H1 (cell line): ENCODE measurements around the gene NFAT5. TPM values are rescaled to one million over a fixed set of nuclear protein-coding genes. Genes with fewer than 3 reads are reported as not detected.

Source experiments
- ATF2 ChIP-seq: IDR thresholded peaks from 2 replicates; pipeline ENCODE4 v1.6.1; 2012; ENCODE audit warnings: low read length, inconsistent platforms
- CBX5 ChIP-seq: fragments of 300-800, 300-1000 bp; sonication (generic); IDR thresholded peaks from 2 replicates; pipeline ENCODE4 v1.7.1; 2016; ENCODE audit warnings: antibody characterized with exemption, low read length, low read depth
- CHD7 ChIP-seq: fragments of 300-600 bp; sonication (generic); IDR thresholded peaks from 2 replicates; pipeline ENCODE4 v1.7.1; 2012; ENCODE audit warnings: low read length, moderate library complexity, mild to moderate bottlenecking, inconsistent platforms; ENCODE audit not compliant: insufficient replicate concordance
- EP300 ChIP-seq, 2 experiments: IDR thresholded peaks; 1 replicate in 1 of 2; 2 replicates in 1 of 2; pipeline ENCODE4 v1.6.1; 2011 to 2012; ENCODE audit warnings: low read depth in 2 of 2, low read length in 2 of 2, mild to moderate bottlenecking in 2 of 2, borderline replicate concordance in 1 of 2, inconsistent platforms in 1 of 2, moderate library complexity in 1 of 2
- RAD21 ChIP-seq, 2 experiments: IDR thresholded peaks in 1 of 2; conservative IDR thresholded peaks in 1 of 2; 2 replicates each; pipeline ENCODE4 v1.6.1; 2011; ENCODE audit warnings: low read depth in 2 of 2, low read length in 2 of 2, improper control_type of control experiment in 1 of 2, inconsistent platforms in 1 of 2, mild to moderate bottlenecking in 1 of 2, moderate library complexity in 1 of 2
- TCF12 ChIP-seq: IDR thresholded peaks from 2 replicates; pipeline ENCODE4 v1.6.1; 2011; ENCODE audit warnings: low read depth, mild to moderate bottlenecking, low read length
- ZNF274 ChIP-seq: IDR thresholded peaks from 2 replicates; pipeline ENCODE4 v1.7.0; 2012; ENCODE audit warnings: low read length, borderline replicate concordance; ENCODE audit errors: extremely low read depth
- polyA plus RNA-seq, 7 experiments: library from polyadenylated mRNA; depleted of rRNA in 3 of 7; stranded (reverse) in 5 of 7; unstranded in 2 of 7; fragments of >200 nt in 5 of 7; fragments of 200-250 nt in 2 of 7; gene quantifications; 1 replicate in 5 of 7; 2 replicates in 1 of 7; 4 replicates in 1 of 7; pipeline versions ENCODE4 v1.2.1 to v1.2.3, GENCODE V29; 2011 to 2013; ENCODE audit warnings: missing spikeins in 2 of 7, mixed read lengths in 2 of 7
- total RNA-seq: library from RNA; stranded (reverse); fragmentation: NEBNext Ultra II Directional; extraction: Animal tissue kit (Norgen Biotek cat#: 25700); gene quantifications from 2 replicates; pipeline ENCODE4 v1.2.1, GENCODE V29; 2021

The NFAT5 gene
- total and polyA plus RNA-seq, 2 of the 8 experiments (the other 6 are each of a cell fraction or from before 2014, with no cell fraction given): 8.9 to 29.0 TPM

- TF ChIP-seq TCF12: no peak
- no peak for TF ChIP-seq CHD7
- TF ChIP-seq CBX5: no peak
- TF ChIP-seq EP300 (IDR thresholded peaks at IDR 0.05; ENCODE audit: borderline replicate concordance in 1 of 2, low read depth in 2 of 2, low read length in 2 of 2): no peak
- no peak for TF ChIP-seq ATF2
- TF ChIP-seq RAD21 (IDR thresholded peaks at IDR 0.05 in 1 of 2, conservative IDR thresholded peaks at IDR 0.05 in 1 of 2; ENCODE audit: low read depth in 2 of 2, low read length in 2 of 2): no peak
- TF ChIP-seq ZNF274: no peak
Measured at GRCh38 chr16:69532641-69533455, 32.9 kb upstream of the NFAT5 start (continued).
